Calu3 (cell line): ENCODE measurements around the gene TTLL11. TPM values are rescaled to one million over a fixed set of nuclear protein-coding genes. Genes with fewer than 3 reads are reported as not detected.

ENCODE experiments used
- BruUV-seq: library from RNA; stranded (reverse); fragments of 400-500 nt; replicated peaks from 2 replicates; lab custom pipeline; 2021; lab: Mats Ljungman, UMichigan
- CTCF ChIA-PET: fragments of 300-600 bp; sonication (Branson Sonifier 250); formaldehyde crosslinking; loops from one replicate; lab custom pipeline; 2022; ENCODE audit warnings: antibody characterized with exemption; lab: Charles Lee
- DNase-seq: peaks from one replicate; pipeline ENCODE4 v3.0.0; 2022
- H3K27ac Mint-ChIP-seq: one replicate; pipeline ENCODE4 v1.8.0; 2022; ENCODE audit warnings: mixed read lengths; ENCODE audit not compliant: unreplicated experiment
- H3K27me3 Mint-ChIP-seq: one replicate; pipeline ENCODE4 v1.8.0; 2022; ENCODE audit warnings: mixed read lengths; ENCODE audit not compliant: unreplicated experiment
- H3K36me3 Mint-ChIP-seq: one replicate; pipeline ENCODE4 v1.8.0; 2022; ENCODE audit warnings: mild to moderate bottlenecking, moderate library complexity, mixed read lengths; ENCODE audit not compliant: insufficient read depth, unreplicated experiment
- H3K4me1 Mint-ChIP-seq: one replicate; pipeline ENCODE4 v1.8.0; 2022; ENCODE audit warnings: mild to moderate bottlenecking, low read depth, mixed read lengths; ENCODE audit not compliant: unreplicated experiment
- H3K4me3 Mint-ChIP-seq: one replicate; pipeline ENCODE4 v1.8.0; 2022; ENCODE audit warnings: mild to moderate bottlenecking, low read depth, moderate library complexity, mixed read lengths; ENCODE audit not compliant: unreplicated experiment
- H3K9me3 Mint-ChIP-seq: one replicate; pipeline ENCODE4 v1.8.0; 2022; ENCODE audit warnings: low read depth, mixed read lengths; ENCODE audit not compliant: unreplicated experiment
- intact Hi-C: fragments of 100-400 bp; cut with micrococcal nuclease; formaldehyde crosslinking; loops from one replicate; pipeline ENCODE4 v1.10.0; 2022; ENCODE audit not compliant: unreplicated experiment
- total RNA-seq: library from RNA; stranded (reverse); gene quantifications from 2 replicates; pipeline ENCODE4 v1.2.3, GENCODE V29; 2022
- TF ChIP-seq, protein P1 (sequence below): fragments of 200-600 bp; IDR thresholded peaks from one replicate; pipeline ENCODE4 v1.8.0; 2022; ENCODE audit warnings: antibody characterized with exemption; ENCODE audit not compliant: unreplicated experiment

TTLL11 gene
- total RNA-seq, 1 experiment from 2014 or later: 10.5 TPM

DNA sequence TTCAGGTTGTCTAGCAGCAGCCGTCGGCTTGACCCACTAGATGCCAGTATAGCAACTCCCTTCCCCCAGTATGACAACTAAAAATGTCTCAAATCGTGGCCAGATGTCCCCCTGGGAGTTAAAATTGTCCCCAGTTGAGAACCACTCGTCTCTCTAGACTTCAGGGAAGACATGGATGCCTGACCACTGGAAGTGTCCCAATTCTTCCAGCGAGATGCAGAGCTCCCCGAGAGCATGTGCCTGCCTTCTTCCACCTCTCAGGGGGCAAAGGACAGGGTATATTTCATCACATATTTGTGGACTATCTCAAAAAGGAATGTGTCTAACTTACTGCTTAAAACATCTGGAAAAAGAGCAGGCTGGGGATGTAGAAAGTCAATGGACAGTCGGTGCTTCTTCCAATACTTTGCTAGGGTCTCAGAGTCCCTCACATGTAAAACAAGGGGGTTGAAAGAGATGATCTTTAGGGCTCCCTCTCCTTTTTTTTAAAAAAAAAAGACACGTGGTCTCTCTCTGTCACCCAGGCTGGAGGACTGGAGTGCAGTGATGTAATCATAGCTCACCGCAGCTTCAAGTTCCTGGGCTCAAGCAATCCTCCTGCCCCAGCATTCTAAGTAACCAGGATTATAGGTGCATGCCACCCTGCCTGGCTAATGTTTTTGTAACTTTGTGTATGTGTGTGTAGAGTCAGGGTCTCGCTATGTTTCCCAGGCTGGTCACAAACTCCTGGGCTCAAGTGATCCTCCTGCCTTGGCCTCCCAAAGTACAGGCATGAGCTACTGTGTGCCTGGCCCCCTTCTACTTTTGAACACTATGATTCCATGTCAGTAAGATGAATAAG is 251.1 kb downstream of the TTLL11 start:
- no peak for DNase-seq
- Mint-ChIP-seq H3K36me3 (no peaks in the 10 kb centered on the region), H3K27me3 (no peaks in the 10 kb centered on the region), H3K4me1 (no peaks in the 10 kb centered on the region), H3K4me3 (no peak overlapping the region), H3K27ac (no peak overlapping the region), H3K9me3 (no peaks in the 10 kb centered on the region)
- CTCF ChIA-PET: no interaction called here
- TF ChIP-seq, protein P1, sequence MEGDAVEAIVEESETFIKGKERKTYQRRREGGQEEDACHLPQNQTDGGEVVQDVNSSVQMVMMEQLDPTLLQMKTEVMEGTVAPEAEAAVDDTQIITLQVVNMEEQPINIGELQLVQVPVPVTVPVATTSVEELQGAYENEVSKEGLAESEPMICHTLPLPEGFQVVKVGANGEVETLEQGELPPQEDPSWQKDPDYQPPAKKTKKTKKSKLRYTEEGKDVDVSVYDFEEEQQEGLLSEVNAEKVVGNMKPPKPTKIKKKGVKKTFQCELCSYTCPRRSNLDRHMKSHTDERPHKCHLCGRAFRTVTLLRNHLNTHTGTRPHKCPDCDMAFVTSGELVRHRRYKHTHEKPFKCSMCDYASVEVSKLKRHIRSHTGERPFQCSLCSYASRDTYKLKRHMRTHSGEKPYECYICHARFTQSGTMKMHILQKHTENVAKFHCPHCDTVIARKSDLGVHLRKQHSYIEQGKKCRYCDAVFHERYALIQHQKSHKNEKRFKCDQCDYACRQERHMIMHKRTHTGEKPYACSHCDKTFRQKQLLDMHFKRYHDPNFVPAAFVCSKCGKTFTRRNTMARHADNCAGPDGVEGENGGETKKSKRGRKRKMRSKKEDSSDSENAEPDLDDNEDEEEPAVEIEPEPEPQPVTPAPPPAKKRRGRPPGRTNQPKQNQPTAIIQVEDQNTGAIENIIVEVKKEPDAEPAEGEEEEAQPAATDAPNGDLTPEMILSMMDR: no peak
- intact Hi-C loops: no loop called here
- no TSS peak for BruUV-seq

DNA sequence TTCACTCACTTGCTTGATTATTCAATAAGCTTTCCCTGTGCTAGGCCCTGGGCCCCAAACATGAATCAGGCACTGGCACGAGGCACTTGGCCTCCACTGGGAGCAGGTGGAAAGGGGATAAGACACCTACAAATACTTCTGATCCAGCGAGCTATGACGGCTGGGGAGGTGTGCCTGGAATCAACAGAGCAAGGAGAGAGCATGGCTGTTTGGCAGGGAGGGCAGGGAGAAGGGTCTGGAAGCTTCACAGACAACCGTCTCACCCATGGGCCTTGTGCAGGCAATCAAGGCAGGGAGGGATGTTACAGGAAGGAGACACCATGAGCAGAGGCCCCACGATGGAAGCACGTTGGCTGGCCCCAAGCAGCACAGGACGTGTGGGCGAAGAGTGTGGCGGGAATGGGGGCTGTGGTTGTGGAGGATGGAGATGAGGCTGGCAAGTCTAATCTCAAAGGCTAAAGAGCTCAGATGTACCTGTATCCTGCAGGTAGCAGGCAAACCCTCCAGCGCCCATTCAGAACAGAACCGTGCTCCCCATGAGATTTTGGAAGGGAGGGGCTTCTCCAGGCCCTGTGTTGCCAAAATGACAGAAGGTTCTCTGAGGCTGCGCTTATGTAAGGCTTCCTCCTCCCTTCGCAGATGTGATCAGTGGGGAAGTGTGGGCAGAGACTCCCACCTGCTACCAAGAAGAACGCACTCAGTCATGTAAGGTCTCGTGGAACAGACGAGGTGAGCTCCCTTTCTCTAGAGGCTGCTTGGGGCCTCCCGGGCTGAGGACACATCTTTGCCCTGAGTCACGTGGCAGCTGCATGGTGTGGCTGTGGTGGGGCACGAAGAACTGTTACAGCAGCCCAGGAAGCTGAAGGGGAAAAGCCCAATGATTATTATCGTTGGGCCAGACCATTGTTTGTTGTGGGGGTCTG is 252.0 kb downstream of the TTLL11 start:
- Mint-ChIP-seq H3K27me3 (no peaks in the 10 kb centered on the region), H3K36me3 (no peaks in the 10 kb centered on the region), H3K9me3 (no peaks in the 10 kb centered on the region), H3K27ac (no peak overlapping the region), H3K4me1 (no peaks in the 10 kb centered on the region), H3K4me3 (no peak overlapping the region)
- no TSS peak for BruUV-seq
- intact Hi-C loops: no loop called here
- CTCF ChIA-PET: no interaction called here
- TF ChIP-seq, protein P1: no peak
- DNase-seq: no peak

DNA sequence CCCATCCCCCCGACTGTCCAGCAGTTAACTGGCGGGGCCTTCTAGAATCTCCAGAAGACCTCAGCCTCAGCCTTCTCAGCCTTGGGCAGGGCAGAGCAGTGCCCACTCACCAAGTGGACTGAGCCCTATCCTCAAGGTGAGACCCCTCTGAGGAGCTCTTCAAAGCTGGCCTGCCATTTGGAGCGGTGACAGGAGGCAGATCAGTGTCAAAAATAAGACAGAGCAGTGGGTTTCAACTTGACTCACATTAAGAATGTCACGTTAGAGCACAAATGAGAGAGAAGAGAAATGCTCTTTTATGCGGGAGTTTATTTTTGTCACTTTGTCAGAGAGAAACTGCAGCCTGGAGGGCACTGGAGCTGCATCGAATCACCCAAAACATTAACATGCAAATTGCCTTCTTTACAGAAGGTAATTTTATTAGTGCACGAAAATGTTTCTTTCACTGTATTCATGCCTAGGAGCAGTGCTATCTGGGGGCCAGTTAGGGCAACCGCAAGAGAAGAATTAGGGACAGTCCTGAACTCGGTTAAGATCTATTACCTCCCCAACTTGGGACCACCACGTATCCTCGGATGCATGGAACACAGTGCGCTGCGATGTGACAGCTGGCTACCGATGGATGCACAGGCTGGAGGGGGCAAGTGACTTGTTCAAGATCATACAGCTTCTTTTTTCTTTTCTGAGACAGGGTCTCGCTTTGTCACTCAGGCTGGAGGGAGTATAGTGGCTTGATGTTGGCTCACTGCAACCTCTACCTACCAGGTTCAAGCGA is 253.2 kb downstream of the TTLL11 start:
- intact Hi-C loops: no loop called here
- Mint-ChIP-seq H3K27ac (no peak overlapping the region), H3K36me3 (no peaks in the 10 kb centered on the region), H3K27me3 (no peaks in the 10 kb centered on the region), H3K4me3 (no peak overlapping the region), H3K9me3 (no peaks in the 10 kb centered on the region), H3K4me1 (no peaks in the 10 kb centered on the region)
- CTCF ChIA-PET: no interaction called here
- no TSS peak for BruUV-seq
- TF ChIP-seq, protein P1: no peak
- no peak for DNase-seq
